A549 (cell line): Measurements from ENCODE around the gene PRICKLE1.

ENCODE experiments used
- BHLHE40 ChIP-seq: IDR thresholded peaks from 2 replicates; pipeline ENCODE4 v1.6.1; 2012; ENCODE audit warnings: low read depth, low read length, inconsistent platforms
- CEBPB ChIP-seq, 2 experiments: fragments of >200 bp in 1 of 2; sonication (Bioruptor Twin) in 1 of 2; formaldehyde crosslinking in 1 of 2; IDR thresholded peaks; 2 replicates each; pipeline ENCODE4 v1.6.1; 2012 to 2016
- CTCF ChIP-seq: fragments of >200 bp; sonication (Bioruptor Twin); formaldehyde crosslinking; IDR thresholded peaks from 3 replicates; pipeline ENCODE4 v1.5.1; 2016
- MAX ChIP-seq: IDR thresholded peaks from 2 replicates; pipeline ENCODE4 v1.6.1; 2012
- PBX3 ChIP-seq: IDR thresholded peaks from 2 replicates; pipeline ENCODE4 v1.6.1; 2012
- PHF8 ChIP-seq: fragments of 200-600 bp; sonication (generic); IDR thresholded peaks from 2 replicates; pipeline ENCODE4 v1.6.1; 2016; ENCODE audit warnings: low read depth, mild to moderate bottlenecking, antibody characterized with exemption, moderate library complexity, borderline replicate concordance
- POLR2A ChIP-seq: IDR thresholded peaks from 2 replicates; pipeline ENCODE4 v1.6.1; 2012; ENCODE audit warnings: mild to moderate bottlenecking, low read length
- ZSCAN20 ChIP-seq: fragments of 250-450 bp; sonication (Bioruptor Pico); IDR thresholded peaks from 2 replicates; pipeline ENCODE4 v1.8.0; 2022; ENCODE audit warnings: mild to moderate bottlenecking, moderate library complexity

- TF ChIP-seq POLR2A (no peak), ZSCAN20 (CRISPR knock-in tag) (no peak), CEBPB (IDR thresholded peaks at IDR 0.05) (no peak), CTCF (no peak), PBX3 (no peak), PHF8 (no peak), MAX (no peak), BHLHE40 (no peak)
These were observed 114.4 kb downstream of the PRICKLE1 start for GRCh38 chr12:42475106-42475505.
